ENCODE data around the gene SYNGR2.

GRCh38 chr17:78144147-78144719 is 24.1 kb upstream of the SYNGR2 start:
- TF ChIP-seq CTCF (IDR thresholded peaks at IDR 0.05; ENCODE audit: insufficient read depth, low read length) (no peak), REST (IDR thresholded peaks at IDR 0.05; ENCODE audit: insufficient replicate concordance, low read depth) (no peak)
